Adrenal gland (tissue), 12 donors: ENCODE measurements around the gene DPP10. TPM values are rescaled to one million over a fixed set of nuclear protein-coding genes. Genes with fewer than 3 reads are reported as not detected.

Experiments used
- DNase-seq, 7 donors: peaks; one replicate each; pipeline ENCODE4 v3.0.0-alpha.2; 2019 to 2020
- H3K27ac ChIP-seq, 5 donors: fragments of 200-600 bp; sonication (generic) in 4 of 5; 1 replicate in 3 of 5; 2 replicates in 2 of 5; pipeline versions ENCODE4 v1.5.1 to v1.8.0; 2016 to 2020; ENCODE audit warnings: mild to moderate bottlenecking in 1 of 5
- H3K27me3 ChIP-seq: fragments of 200-600 bp; 2 replicates; pipeline ENCODE4 v1.8.0; 2021
- H3K36me3 ChIP-seq, 2 donors: fragments of 200-600 bp; replicated peaks in 1 of 2; 1 replicate in 1 of 2; 2 replicates in 1 of 2; pipeline versions ENCODE4 v1.5.1 to v1.8.0; 2018 to 2022
- H3K4me1 ChIP-seq, 2 donors: fragments of 200-600 bp; replicated peaks in 1 of 2; 1 replicate in 1 of 2; 2 replicates in 1 of 2; pipeline versions ENCODE4 v1.5.1 to v1.8.0; 2018 to 2021
- H3K4me3 ChIP-seq, 4 donors: fragments of 200-600 bp; sonication (generic) in 3 of 4; one replicate each; pipeline ENCODE4 v1.5.1; 2016 to 2018
- H3K9me3 ChIP-seq, 3 donors: fragments of 200-600 bp; sonication (generic) in 1 of 3; replicated peaks in 1 of 3; 1 replicate in 2 of 3; 2 replicates in 1 of 3; pipeline versions ENCODE4 v1.5.1 to v1.8.0; 2016 to 2021
- POLR2A ChIP-seq, 2 donors: fragments of 450-650 bp; IDR thresholded peaks; one replicate each; pipeline ENCODE4 v1.6.1; 2017; ENCODE audit warnings: antibody characterized with exemption in 2 of 2, mild to moderate bottlenecking in 2 of 2, moderate library complexity in 1 of 2
- WGBS, 4 donors: extraction: QIAGEN DNeasy Blood & Tissue Kit in 2 of 4; methylation state at CpG; one replicate each; pipeline versions ENCODE4 v1.1.5 to v1.1.7; 2013 to 2017; 5-methylcytosine and 5-hydroxymethylcytosine counted together
- intact Hi-C, 2 donors: fragments of 100-400 bp; cut with DNase I; formaldehyde crosslinking; loops; one replicate each; pipeline versions ENCODE4 v1.14.1 to v1.15.0; 2022 to 2023
- polyA plus RNA-seq, 3 donors: library from polyadenylated mRNA; stranded (reverse); fragments of 200-250 nt in 2 of 3; fragments of 350-450 nt in 1 of 3; fragmentation: Illumina TruSeq in 1 of 3; extraction: RNeasy Lipid Tissue Mini Kit (QIAGEN cat#74804) in 1 of 3; gene quantifications; one replicate each; pipeline ENCODE4 v1.2.3, GENCODE V29; 2013 to 2014
- total RNA-seq, 9 donors: library from RNA; depleted of rRNA in 4 of 9; stranded (reverse); fragments of >200 nt in 4 of 9; fragments of 120-200 nt in 1 of 9; fragmentation: NEBNext Ultra II Directional in 1 of 9; extraction: Animal tissue kit (Norgen Biotek cat#: 25700) in 1 of 9; gene quantifications; one replicate each; pipeline versions ENCODE4 v1.1.0 to v1.2.4, GENCODE V29; 2013 to 2023
- TF ChIP-seq, protein P1 (sequence below), 6 experiments: fragments of 450-650 bp in 4 of 6; fragments of 200-600 bp in 2 of 6; sonication (generic) in 1 of 6; IDR thresholded peaks; 1 replicate in 5 of 6; 2 replicates in 1 of 6; pipeline versions ENCODE4 v1.5.1 to v1.8.0; 2016 to 2021; ENCODE audit warnings: antibody characterized with exemption in 6 of 6, mild to moderate bottlenecking in 2 of 6, moderate library complexity in 1 of 6
- donor health status: healthy with polysubstance abuse.
- donor health status: Bipolar disorder and iron deficiency.
- donor health status: DM: yes; HTN: yes; CAD: no.
- donor health status: DM: no; HTN: no; CAD: no.
- donor health status: DM: no; HTN: no; CAD: no.
- donor health status: DM: yes; HTN: yes; CAD: no.

DPP10 gene
- total and polyA plus RNA-seq, 12 donors: 5.2 to 257 (median 32.0) TPM

- no peak overlapping the region for H3K4me3 ChIP-seq
- 76 to 80% (median 79%) methylated on average over 3 of the region's 3 CpGs for WGBS, 4 donors
- DNase-seq: no peak
- no peak overlapping the region for H3K27ac ChIP-seq
- no peaks in the 10 kb centered on the region for H3K9me3 ChIP-seq
- intact Hi-C loops: no loop called here
- no peaks in the 10 kb centered on the region for H3K27me3 ChIP-seq
- H3K4me1 ChIP-seq: no peaks in the 10 kb centered on the region
- no peaks in the 10 kb centered on the region for H3K36me3 ChIP-seq
- TF ChIP-seq, protein P1, sequence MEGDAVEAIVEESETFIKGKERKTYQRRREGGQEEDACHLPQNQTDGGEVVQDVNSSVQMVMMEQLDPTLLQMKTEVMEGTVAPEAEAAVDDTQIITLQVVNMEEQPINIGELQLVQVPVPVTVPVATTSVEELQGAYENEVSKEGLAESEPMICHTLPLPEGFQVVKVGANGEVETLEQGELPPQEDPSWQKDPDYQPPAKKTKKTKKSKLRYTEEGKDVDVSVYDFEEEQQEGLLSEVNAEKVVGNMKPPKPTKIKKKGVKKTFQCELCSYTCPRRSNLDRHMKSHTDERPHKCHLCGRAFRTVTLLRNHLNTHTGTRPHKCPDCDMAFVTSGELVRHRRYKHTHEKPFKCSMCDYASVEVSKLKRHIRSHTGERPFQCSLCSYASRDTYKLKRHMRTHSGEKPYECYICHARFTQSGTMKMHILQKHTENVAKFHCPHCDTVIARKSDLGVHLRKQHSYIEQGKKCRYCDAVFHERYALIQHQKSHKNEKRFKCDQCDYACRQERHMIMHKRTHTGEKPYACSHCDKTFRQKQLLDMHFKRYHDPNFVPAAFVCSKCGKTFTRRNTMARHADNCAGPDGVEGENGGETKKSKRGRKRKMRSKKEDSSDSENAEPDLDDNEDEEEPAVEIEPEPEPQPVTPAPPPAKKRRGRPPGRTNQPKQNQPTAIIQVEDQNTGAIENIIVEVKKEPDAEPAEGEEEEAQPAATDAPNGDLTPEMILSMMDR (IDR thresholded peaks at IDR 0.05): no peak
- TF ChIP-seq POLR2A (IDR thresholded peaks at IDR 0.05): no peak
Observed at GRCh38 chr2:114940785-114941458, 498.5 kb downstream of the DPP10 start.

- Histone ChIP-seq H3K27me3 (no peaks in the 10 kb centered on the region), H3K4me3 (no peak overlapping the region), H3K9me3 (no peaks in the 10 kb centered on the region), H3K27ac (no peak overlapping the region), H3K4me1 (no peaks in the 10 kb centered on the region), H3K36me3 (no peaks in the 10 kb centered on the region)
- TF ChIP-seq, protein P1 (IDR thresholded peaks at IDR 0.05): no peak
- TF ChIP-seq POLR2A (IDR thresholded peaks at IDR 0.05): no peak
- intact Hi-C loops: no loop called here
- 72 to 90% (median 79%) methylated on average over 1 to 2 of the region's 2 CpGs for WGBS, 4 donors
- no peak for DNase-seq
Observed at GRCh38 chr2:114949228-114949804, 506.9 kb downstream of the DPP10 start.

GRCh38 chr2:114960389-114960788, 517.9 kb downstream of the DPP10 start:
- Histone ChIP-seq H3K27ac (no peak overlapping the region), H3K9me3 (no peaks in the 10 kb centered on the region), H3K27me3 (no peaks in the 10 kb centered on the region), H3K4me1 (no peaks in the 10 kb centered on the region), H3K4me3 (no peak overlapping the region), H3K36me3 (no peaks in the 10 kb centered on the region)
- TF ChIP-seq POLR2A (IDR thresholded peaks at IDR 0.05): no peak
- TF ChIP-seq, protein P1 (IDR thresholded peaks at IDR 0.05): no peak
- 75 to 90% (median 84%) methylated on average over 5 of the region's 5 CpGs for WGBS, 4 donors
- DNase-seq: no peak
- intact Hi-C loops: no loop called here

GRCh38 chr2:114962532-114962931, 520.1 kb downstream of the DPP10 start:
- DNase-seq: no peak
- Histone ChIP-seq H3K4me1 (no peaks in the 10 kb centered on the region), H3K27me3 (no peaks in the 10 kb centered on the region), H3K27ac (no peak overlapping the region), H3K9me3 (no peaks in the 10 kb centered on the region), H3K36me3 (no peaks in the 10 kb centered on the region), H3K4me3 (no peak overlapping the region)
- TF ChIP-seq, protein P1 (IDR thresholded peaks at IDR 0.05): no peak
- no peak for TF ChIP-seq POLR2A (IDR thresholded peaks at IDR 0.05)
- intact Hi-C loops: no loop called here
- WGBS, 4 donors: 77 to 86% (median 82%) methylated on average over 3 of the region's 3 CpGs
